ENCODE data around the gene STX8.

STX8 gene

GRCh38 chr17:9566067-9566466 lies 9.6 kb downstream of the STX8 start (continued):
- peak; percentile 76 for TF ChIP-seq ZNF629 (tag by site-specific recombination; IDR thresholded peaks at IDR 0.05)
- TF ChIP-seq ZNF530 (tag by site-specific recombination; IDR thresholded peaks at IDR 0.05; ENCODE audit: low read depth): no peak
- no peak for TF ChIP-seq ZNF514 (tag by site-specific recombination; IDR thresholded peaks at IDR 0.05)
- peak; percentile 66 for TF ChIP-seq ZBTB20 (tag by site-specific recombination; IDR thresholded peaks at IDR 0.05)
- peak; percentile 53; the same call in 1 of the 2 replicates for TF ChIP-seq INSM2 (tag by site-specific recombination; IDR thresholded peaks at IDR 0.05)
- TF ChIP-seq ZFP69B (tag by site-specific recombination; IDR thresholded peaks at IDR 0.05): 0 out of 2 replicates have a peak, but pooled peaks have one; percentile 45
- TF ChIP-seq SCRT1 (tag by site-specific recombination; IDR thresholded peaks at IDR 0.05; ENCODE audit: borderline replicate concordance): no peak
- no peak for TF ChIP-seq ZNF223 (tag by site-specific recombination; IDR thresholded peaks at IDR 0.05)
- no peak for TF ChIP-seq ZNF157 (tag by site-specific recombination; IDR thresholded peaks at IDR 0.05)
- TF ChIP-seq GLIS2 (tag by site-specific recombination; IDR thresholded peaks at IDR 0.05): no peak
- no peak for TF ChIP-seq ZNF768 (tag by site-specific recombination; IDR thresholded peaks at IDR 0.05)
- no peak for TF ChIP-seq ZNF501 (tag by site-specific recombination; IDR thresholded peaks at IDR 0.05)
- peak; percentile 90 for TF ChIP-seq HOXD13 (CRISPR knock-in tag; IDR thresholded peaks at IDR 0.05; ENCODE audit: borderline replicate concordance)
- no peak for TF ChIP-seq ZBTB7A (tag by site-specific recombination; IDR thresholded peaks at IDR 0.05; ENCODE audit: low read depth)
- peak; percentile 93 for TF ChIP-seq ZNF843 (tag by site-specific recombination; IDR thresholded peaks at IDR 0.05)
- no peak for TF ChIP-seq ZFP37 (tag by site-specific recombination; IDR thresholded peaks at IDR 0.05)
- no peak for TF ChIP-seq ATF2 (tag by site-specific recombination; IDR thresholded peaks at IDR 0.05; ENCODE audit: low read depth)
- no peak for TF ChIP-seq ZNF148 (tag by site-specific recombination; IDR thresholded peaks at IDR 0.05; ENCODE audit: borderline replicate concordance)
- no peak for TF ChIP-seq ZNF561 (tag by site-specific recombination; IDR thresholded peaks at IDR 0.05; ENCODE audit: borderline replicate concordance)
- TF ChIP-seq GLI4 (tag by site-specific recombination; IDR thresholded peaks at IDR 0.05): no peak
- TF ChIP-seq ZNF707 (tag by site-specific recombination; IDR thresholded peaks at IDR 0.05): no peak
- no peak for TF ChIP-seq HOXA7 (CRISPR knock-in tag; IDR thresholded peaks at IDR 0.05; ENCODE audit: borderline replicate concordance)
- TF ChIP-seq YY1 (tag by site-specific recombination; IDR thresholded peaks at IDR 0.05): no peak
- no peak for TF ChIP-seq ZNF16 (tag by site-specific recombination; IDR thresholded peaks at IDR 0.05; ENCODE audit: low read depth)
- no peak for TF ChIP-seq ZNF274 (IDR thresholded peaks at IDR 0.05; ENCODE audit: low read length)
- no peak for TF ChIP-seq ZNF274 (tag by site-specific recombination; IDR thresholded peaks at IDR 0.05; ENCODE audit: borderline replicate concordance)
- TF ChIP-seq ZNF600 (tag by site-specific recombination; IDR thresholded peaks at IDR 0.05): peak; percentile 67
- no peak for TF ChIP-seq ZNF26 (tag by site-specific recombination; IDR thresholded peaks at IDR 0.05)
- TF ChIP-seq SP3 (tag by site-specific recombination; IDR thresholded peaks at IDR 0.05): no peak
- no peak for TF ChIP-seq ZNF426 (tag by site-specific recombination; IDR thresholded peaks at IDR 0.05)
- TF ChIP-seq GFI1B (tag by site-specific recombination; IDR thresholded peaks at IDR 0.05): peak; percentile 40; the same call in 1 of the 2 replicates
- TF ChIP-seq ZXDB (tag by site-specific recombination; IDR thresholded peaks at IDR 0.05): peak; percentile 71; the same call in 1 of the 2 replicates
- no peak for TF ChIP-seq ZNF776 (tag by site-specific recombination; IDR thresholded peaks at IDR 0.05; ENCODE audit: borderline replicate concordance)
- TF ChIP-seq AEBP2 (tag by site-specific recombination; IDR thresholded peaks at IDR 0.05; ENCODE audit: borderline replicate concordance): no peak
- TF ChIP-seq ZBTB48 (tag by site-specific recombination; IDR thresholded peaks at IDR 0.05): no peak

Measured in HEK293 (cell line).